Hematopoietic multipotent progenitor cell treated with erythropoietin and hydrocortisone succinate and interleukin-3 and kit ligand, for 6 days (in vitro differentiated cells): ENCODE measurements around the gene TRPM3.
A peak's percentile ranks its signal among the peaks of the same experiment; 100 is the strongest.

Source experiments
- DNase-seq: peaks from one replicate; pipeline ENCODE4 v3.0.0-alpha.2; 2015

TRPM3 gene

DNA sequence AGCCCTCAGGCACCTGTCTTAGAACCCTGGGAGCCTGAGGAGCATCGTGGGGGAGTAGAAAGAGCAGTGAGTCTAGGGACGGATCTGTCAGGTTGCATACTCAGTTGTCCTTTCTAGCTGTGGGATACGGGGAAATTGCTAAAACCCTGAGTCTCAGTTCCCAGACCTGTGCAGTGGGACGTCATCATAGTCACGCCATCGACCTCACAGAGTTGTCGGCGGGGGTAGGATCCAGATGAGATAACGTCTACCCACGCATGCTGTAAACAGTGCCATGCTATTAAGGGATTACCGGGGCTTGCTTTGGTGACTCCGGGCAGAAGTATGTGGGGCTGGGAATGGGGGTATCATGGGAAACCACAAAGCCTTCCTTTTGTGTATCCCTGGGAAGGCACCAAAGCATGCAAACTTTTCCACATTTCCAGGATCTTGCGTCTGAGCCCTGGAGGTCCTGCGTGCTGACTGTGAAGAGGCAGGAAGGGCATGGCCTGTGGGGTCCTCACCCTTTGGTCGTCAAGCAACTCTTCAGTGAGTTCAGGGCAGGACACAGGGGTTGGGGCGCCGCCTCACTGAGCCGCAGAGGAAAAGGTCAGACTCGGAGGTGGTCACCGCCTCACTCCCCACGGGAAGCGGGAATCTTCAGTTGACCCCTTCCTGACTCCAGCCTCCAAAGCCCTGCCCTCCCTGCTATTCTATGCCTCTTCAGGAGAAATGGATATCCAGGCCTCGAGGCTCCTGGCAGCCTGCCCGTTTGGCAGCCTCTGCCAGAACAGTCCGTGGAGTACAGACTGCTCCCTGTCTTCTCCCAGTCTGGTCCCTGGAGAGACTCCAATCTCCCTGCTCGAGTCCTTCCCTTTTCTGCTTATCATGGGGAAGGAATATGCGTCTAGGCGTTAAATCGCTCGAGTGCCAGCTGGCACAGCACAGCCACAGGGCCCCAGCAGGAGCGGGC lies 520.1 kb downstream of the TRPM3 start:
- DNase-seq: peak; percentile 21

DNA sequence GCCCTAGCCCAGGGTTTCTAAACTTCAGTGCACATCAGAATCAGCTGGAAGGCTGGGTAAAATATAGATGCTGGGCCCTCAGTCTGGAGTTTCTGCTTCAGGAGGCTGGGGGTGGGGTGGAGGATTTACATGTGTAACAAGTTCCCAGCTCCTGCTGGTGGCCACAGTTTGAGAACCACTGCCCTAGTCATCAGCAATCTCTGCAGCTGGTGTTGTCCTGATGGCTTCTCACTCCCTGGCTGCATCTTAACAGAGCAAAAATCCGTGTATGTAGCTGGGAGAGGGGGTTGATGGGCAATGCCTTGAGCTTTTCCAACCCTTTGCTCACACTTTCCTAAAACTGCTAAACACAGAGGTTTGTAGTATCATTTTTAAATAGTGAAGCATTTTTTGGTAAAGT lies 520.9 kb downstream of the TRPM3 start:
- no peak for DNase-seq

DNA sequence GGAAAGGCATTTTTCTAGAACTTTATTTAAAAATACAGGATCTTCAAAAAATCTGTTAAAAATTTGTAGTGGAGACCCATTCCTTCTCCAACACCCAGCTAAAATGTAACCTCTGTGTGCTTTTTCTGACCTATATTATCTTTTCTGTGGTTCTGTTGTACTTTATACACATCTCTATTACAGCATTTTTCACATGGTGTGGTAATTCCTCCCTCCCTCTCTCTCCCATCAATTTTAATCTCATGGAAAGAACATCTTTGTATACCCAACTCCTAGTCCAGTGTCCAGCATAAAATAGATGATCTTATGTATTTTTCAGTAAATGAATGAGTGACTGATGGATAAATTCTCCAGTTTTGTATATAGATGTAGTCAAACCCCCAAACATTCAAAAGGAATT lies 523.5 kb downstream of the TRPM3 start:
- no peak for DNase-seq

DNA sequence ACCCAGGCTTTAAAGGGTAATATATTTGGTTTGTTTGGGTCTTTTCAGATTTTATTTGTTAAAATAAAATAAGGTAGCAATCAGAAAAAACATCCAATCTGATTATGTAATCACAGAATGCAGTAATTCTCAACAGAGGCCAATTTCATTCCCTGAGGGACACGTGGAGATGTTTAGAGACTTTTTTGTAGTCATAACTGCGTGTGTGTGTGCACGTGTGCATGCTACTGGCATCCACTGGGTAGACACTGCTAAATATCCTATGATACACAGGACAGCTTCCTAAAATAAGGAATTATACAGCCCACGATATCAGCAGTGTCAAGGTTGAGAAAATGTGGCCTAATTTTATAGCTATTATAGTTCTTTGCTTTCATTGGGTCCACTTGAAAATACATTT lies 526.2 kb downstream of the TRPM3 start:
- no peak for DNase-seq

DNA sequence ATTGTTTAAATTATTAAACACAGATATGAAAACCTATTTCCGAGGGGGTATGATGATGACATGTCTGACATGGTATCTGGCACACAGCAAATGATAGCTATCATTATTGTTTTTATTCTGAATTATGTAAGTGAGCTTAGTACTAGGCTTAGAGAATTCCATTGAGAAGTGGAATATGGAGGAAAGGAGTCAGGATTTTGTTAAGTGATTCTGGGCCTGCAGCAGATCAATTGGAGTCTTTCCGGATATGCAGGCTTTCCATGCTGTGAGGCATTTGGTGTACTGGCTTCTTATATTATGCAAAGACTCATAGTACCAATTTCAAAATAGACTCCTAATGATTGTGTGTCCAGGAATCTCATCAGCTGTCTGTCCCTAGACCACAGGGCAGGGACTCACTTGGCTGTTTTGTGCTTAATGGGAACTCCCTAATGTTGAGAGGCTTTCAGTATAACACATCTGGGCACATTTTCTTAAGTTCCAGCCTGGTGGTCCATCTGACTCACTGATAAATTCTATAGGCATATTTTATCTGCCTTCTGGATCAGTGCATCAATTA lies 527.0 kb downstream of the TRPM3 start:
- DNase-seq: no peak

DNA sequence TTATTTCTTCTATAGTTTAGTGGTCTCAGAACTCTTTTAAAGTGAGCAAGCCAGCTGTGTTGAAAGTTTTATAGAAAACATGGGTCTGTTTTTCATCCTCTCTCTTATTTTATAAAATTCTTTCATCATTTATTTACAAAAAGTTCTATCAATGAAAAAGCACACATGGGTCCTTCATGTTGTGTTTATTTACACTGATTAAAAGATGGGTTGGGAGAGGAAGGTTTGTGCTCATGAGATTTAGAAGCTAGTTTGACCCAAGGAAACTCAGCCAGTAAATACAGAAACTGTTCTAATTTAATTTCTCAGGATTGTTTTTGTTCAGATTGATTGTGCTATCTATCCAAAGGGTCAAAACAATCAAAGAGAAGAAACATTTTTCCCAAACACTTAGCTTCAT lies 528.2 kb downstream of the TRPM3 start:
- DNase-seq: no peak

DNA sequence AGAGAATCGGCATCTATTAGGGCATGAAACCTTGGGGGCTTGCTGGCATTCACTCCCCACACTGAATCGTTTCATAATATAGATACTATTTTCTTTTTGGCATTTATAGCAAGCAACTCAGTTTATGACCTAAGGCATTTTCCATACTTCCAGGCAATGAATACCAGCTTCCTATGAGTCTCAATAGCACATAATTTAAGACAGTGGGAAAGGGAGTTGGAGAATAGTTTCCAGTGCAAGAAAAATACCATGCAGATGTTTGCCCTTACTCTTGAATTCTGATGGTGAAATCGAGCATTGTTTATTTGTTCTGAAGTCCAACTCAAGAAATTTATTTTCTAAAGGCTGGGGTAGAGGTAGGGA lies 531.1 kb downstream of the TRPM3 start:
- no peak for DNase-seq

DNA sequence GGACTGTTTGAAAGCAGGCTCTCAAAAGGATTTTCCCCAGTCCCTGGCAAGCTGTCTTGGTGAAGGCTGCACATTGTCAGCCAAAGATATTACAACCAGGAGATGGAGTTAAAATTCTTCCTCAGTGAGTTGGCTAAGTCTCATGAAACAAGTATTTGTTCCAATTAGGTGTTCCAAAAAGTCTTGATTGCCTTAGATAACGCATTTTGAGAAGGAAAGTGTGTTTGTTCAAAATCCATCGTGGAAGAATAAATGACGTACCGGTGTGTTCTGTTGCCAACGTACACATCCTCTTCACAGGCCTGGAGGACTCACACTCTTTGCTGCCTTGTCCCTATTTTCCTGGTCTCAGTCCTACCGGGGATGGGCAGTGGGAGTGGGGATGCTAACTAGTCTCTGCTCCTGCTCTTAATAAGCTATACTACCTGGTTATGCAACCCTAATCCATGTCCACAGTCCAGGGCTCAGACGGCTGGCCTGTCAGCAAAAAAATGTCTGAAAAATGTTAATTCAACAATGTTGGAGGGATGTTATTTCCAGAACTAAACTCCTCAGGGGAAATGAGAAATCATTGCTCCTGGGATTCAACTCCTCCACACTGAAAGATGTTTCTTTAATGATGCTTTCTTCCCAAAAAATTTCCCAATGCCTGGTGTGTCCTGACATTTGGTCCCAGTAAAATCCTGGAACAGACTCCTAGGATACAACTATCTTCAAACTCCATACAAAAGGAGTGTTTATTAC lies 531.7 kb downstream of the TRPM3 start:
- no peak for DNase-seq

DNA sequence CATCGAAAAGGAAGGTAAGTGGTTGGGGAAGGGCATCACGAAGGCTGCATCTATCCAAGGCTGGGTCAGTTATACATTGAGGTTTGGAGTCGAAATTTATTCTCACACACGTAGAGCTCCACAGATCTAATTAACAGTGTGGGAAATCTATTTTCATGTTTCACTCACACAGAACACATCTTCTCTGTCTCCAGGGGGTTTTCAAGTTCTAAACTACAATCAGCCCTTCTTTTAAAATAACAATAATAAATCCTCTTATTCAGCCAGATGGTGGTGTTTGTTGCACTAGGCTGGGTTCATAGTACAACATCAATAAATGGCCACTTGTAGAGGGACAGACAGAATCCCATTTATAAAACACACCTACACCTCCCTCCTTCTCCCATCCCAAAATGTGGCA lies 532.4 kb downstream of the TRPM3 start:
- DNase-seq: no peak

DNA sequence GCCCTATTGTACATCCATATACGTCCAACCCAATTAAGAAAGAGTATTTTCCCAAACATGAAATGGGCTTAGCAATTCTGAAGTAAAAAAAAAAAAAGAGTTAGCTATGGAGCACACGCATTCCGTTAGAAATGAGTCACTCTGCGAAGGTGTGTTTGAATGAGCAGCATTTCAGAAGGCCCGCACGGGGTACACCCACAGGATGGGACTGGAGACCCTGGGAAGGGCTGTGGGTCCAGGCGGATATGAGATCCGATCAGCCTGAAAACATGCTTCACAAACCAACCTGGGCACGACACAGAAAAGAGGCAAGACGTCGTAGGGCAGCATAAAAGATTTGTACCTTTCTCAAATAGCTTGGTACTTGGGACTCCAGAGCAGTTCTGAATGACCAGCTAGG lies 533.0 kb downstream of the TRPM3 start:
- no peak for DNase-seq

DNA sequence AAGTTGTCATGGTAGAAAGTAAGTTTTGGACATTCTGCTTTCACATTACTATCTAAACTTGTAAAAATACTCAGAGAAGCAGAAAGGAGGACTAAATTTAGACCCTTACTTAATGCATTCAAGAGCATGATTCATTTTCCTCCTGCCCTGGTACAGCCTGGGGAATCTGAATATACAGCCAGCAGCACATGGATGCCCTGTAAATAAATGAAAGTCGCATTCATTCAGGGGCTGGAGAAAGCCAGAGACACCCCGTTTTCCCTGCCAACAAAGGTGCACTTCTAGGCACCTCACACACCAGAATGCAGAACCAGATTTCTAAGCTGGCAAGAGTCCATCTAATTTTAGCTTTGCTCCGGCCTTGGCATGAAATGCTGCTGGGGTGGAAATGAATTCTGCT lies 534.2 kb downstream of the TRPM3 start:
- no peak for DNase-seq

DNA sequence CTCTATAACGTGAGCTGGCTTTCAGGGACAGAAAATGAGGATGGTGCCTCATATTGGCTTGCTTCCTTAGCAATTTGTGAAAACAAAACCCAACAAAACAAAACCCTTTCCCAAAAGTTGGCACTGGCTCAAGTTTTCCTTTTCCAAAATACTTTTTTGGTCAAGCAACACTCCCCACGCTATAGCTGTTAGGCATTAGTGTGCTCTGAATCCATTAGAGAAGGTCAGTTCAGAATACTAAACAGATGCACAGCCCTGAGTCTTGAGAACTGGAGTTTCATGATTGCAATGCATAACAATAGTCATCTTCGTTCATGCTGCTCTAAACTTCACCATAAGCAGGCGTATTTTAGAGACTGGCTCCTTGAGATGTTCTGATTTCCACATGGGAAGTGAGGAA lies 534.9 kb downstream of the TRPM3 start:
- no peak for DNase-seq

DNA sequence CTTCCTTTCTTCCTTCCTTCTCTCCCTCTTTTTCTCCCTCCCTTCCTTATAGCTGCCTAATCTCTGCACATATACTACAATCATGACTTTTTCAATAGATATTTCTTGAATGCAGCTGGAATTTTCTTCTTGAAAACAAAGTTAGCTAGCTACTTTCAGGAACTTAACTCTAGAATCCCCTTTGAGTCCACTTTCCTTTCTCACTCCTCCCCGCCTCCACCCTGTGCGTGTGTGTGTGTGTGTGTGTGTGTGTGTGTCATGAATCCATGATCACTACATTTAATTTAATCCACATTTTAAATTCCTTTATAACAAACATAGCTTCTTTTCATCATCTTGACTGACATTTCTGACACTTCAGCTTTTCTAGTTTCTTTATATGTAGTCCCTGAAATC lies 539.5 kb downstream of the TRPM3 start:
- DNase-seq: no peak

DNA sequence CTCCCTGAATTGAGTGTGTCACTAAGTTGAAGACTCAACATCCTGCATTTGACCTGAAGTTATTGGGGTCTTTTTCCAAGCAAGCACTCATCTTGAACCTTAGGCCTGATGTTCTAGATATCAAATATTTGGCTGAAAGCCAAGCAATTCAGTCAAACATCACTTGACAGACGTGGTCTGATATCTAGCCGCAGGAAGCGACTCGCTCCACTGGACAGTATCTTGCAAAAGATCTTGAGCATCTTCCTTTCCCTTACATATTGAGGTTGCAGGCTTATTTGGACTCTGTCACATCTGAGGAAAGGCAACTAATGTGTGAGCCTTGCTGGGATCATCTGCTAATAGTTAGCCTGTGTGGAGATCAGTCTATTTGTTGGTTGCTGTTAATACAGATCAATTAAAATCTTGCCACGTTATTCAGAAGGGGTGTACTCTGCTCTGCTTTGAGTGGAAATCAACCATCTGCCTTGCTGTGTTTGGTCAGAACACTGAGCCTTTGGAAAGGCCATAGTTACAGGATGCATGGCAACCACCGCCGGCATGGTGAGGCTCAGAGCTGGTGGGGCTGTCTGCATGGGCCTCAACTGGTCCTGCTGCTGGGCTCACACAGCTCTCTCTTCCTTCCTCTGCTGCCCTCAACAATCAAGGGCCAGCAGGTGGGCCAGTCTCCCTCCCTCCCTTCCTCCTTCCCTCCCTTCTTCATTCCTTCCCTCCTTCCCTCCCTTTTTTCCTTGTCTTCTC lies 540.0 kb downstream of the TRPM3 start:
- DNase-seq: peak; percentile 49

DNA sequence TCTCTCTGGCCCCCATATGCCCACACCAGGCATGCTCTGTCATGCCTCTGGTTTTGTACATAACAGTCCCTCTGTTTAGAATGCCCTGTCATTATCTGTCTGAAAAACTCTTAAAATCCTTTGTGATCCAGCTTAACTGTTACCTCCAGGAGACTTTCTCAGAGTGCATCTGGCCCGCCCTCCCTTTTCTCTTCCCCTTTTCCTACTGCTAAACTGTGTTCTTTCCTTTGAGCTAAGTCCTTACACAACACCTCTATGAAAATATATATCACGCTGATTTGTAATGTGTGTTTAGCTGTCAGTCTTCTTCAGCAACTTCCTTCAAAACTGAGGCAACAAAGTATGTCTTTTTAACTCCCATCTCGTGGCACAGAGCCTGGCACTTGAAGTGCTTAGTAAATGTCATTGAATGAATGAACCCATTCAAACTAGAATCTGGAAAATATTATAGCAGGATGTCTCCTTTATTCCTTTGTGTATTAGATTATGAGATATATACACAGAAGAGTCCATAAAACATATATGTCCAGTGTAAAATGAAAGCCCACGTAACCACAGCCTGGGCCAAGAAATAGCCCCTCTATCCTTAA lies 540.7 kb downstream of the TRPM3 start:
- peak; percentile 32 for DNase-seq

DNA sequence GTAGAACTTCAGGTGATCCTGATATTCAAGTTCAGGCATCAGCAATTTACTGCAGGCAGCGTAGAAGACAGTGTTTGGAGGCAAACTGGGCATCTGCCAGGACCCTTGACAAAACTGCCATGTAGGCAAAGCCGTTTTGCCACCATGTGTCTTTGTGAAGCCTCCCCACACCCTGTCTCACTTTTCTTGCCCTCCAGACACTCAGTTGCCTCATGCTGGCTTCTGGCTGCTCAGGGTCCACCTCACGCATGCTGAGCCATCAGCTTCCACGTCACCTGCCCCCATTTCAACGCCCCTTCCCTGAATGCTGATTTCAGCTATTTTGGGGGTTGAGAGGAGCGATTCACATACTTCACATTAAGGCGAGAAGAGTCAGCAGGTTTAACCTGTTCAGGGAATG lies 541.7 kb downstream of the TRPM3 start:
- DNase-seq: no peak

DNA sequence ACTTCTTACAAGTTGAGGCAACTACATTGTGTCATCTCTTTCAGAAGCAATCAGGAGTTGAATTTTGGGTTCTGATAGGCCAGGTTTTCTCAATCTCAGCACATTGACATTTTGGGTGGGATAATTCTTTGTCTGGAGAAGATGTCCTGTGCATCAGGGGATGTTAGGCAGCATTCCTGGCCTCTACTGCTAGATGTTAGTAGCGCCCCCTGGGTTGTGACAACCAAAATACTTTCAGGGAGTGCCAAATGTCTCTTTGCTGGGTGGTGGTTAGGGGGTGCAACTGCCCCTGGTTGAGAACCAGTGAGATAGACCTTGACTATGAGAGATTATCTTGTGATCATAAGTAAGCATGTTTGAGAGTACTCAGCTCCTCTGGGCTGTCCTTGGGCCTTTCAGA lies 542.7 kb downstream of the TRPM3 start:
- peak; percentile 26 for DNase-seq

DNA sequence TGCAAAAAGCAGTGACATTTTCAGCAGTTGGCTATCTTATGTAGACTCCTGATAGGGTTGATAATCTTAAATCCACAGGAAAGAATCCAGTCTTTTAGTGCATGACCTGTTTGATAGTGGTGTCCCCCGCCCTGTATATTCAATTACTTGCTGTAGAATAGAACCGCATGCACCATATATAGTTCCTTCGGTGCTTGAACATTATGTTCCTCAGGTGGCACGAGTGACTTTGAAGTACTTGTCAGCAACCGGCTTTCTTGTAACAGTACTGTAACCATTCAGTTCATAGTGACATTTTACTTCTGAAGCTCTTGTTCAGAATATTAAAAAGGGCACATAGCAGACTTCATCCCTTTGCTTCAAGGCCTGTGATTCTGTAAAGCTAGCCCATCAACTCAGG lies 543.8 kb downstream of the TRPM3 start:
- DNase-seq: no peak

DNA sequence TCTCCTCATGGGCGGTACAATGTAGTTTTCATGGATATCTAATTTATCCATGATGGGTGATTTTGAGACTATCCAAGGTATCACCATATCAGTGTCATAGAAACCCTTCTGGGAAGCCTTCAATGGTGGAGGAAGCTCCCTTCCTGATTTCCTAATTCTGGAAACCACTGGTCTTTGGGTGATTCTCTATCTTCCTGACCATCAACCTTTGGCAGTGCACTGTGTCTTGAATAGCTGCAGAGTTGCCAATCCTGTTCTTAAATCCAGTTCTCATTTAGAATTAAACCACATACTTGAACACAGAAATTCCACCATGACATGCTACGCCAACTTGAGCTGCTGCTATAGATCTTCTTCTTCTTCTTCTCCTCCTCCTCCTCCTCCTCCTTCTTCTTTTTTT lies 545.3 kb downstream of the TRPM3 start:
- DNase-seq: no peak

DNA sequence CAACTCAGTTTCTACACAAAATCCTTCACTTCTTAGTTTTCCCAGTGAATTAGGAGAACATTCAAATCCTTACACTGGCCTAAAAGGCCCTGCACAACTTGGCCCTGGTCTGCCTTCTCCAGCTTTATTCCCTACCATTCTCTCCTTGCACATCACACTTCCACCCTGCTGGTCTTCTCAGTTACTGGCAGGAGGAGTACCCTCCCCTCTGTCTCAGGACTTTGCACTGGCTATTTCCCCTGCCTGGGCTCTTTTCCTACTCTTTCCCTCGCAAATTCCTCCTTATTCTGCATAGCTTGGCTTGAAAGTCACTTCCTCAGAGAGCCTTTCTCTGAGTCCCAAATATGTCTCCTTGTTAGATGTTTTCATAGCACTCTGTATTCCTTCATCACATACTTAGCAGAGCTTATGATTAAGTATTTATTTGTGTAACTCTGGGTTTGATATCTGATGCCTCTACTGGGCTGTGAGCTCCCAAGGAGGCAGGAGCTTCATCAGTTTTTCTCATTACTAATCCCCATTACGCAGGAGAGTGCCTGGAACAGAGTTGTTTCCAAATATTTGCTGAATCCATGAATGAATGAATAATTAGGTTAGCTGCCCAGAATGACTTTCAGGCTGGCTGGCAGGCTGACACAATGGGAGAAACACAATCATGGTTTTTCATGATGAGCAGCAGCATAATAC lies 547.1 kb downstream of the TRPM3 start:
- DNase-seq: no peak

DNA sequence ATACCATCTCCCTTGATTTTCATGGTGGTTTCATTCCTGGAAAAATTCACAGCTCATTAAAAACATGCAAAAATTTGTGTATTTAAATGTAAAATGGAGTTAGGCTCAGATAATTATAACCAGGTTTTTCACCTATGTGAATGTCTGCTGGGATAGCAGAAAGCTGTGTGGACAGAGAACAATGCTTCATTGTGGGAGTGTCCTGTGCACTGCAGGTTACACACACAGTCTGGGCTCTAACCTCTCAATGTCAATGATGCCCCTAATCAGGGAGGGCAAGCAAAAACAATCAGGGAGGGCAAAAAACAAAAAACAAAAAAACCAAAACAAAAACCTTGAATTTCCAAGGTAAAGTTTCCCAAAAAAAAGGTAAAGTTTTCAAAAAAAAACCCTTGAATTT lies 548.1 kb downstream of the TRPM3 start:
- no peak for DNase-seq

DNA sequence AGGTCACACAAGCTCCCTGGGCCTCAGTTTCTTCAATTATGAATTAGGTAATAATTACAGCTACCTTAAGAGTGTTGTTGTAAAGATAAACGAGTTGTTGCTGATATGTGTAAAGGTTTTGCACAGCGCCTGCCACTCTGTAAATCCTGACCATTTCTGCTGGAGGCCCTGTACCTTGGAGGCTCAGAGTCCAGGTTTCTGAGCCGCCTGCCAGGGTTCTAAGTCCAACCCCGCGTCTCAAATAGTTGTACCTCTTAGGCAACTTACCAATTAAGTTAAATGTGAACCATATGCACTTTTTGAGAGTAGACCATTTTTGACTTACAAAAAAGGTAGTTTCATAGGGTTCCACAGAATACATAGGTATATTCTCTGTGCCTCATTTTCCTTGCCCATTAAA lies 550.2 kb downstream of the TRPM3 start:
- DNase-seq: no peak
